ENCODE measurements around the gene SRM. TPM values are rescaled to one million over a fixed set of nuclear protein-coding genes. Genes with fewer than 3 reads are reported as not detected.
A peak's percentile ranks its signal among the peaks of the same experiment; 100 is the strongest.
"Not testable (repeated sequence)": the region's sequence is repeated elsewhere in the genome, so short reads cannot be mapped to it uniquely, and the experiment has no call there.

Gene SRM
- 100 to 1,000 TPM in 1 of 5 experiments, 10 to 100 TPM in 4; 30.9 to 116 (median 44.1) TPM for total RNA-seq
- polyA plus RNA-seq, result 100 to 1,000 TPM in 1 of 2 donors, 10 to 100 TPM in 1; 75.6 to 128 TPM
- 12.0 reads per million, percentile 39 among the genes with 10 or more reads in this experiment for total RNA-seq

GRCh38 chr1:11059968-11060830, at the start of gene SRM:
Gene SRM (minus strand): TSS chr1:11060018. CDS start chr1:11059943, 75 bp downstream.
- Histone ChIP-seq H3K27ac (ENCODE audit: low read depth, low read length) (peak within 1 kb of the TSS; percentile 85), H3K4me1 (ENCODE audit: control insufficient read depth in 2 of 2, insufficient read depth in 2 of 2, low read length in 2 of 2) (peaks cover 5 to 19% of the 10 kb centered on the region in 2 donors), H3K36me3 (ENCODE audit: control insufficient read depth in 2 of 3, insufficient read depth in 3 of 3, low read length in 3 of 3) (peaks cover under 1 to 19% (median 9%) of the 10 kb centered on the region in 3 experiments), H3K27me3 (ENCODE audit: control insufficient read depth in 2 of 2, insufficient read depth in 2 of 2, low read length in 2 of 2) (no peaks in the 10 kb centered on the region), H3K4me3 (ENCODE audit: low read length) (peak within 1 kb of the TSS; percentile 92), H3K9me3 (ENCODE audit: control insufficient read depth in 2 of 3, low read length in 3 of 3) (peaks cover 0 to 3% (median 0%) of the 10 kb centered on the region in 3 experiments)
- peaks cover 0 to 15% (median 4%) of the 10 kb centered on the region in 5 donors for H3K36me3 Mint-ChIP-seq
- intact Hi-C loops (cut with micrococcal nuclease), result loop anchor here (1.0 to 2.0 kb wide), 6 partner anchors 23 to 213 kb away; partner anchors contain the start of genes EXOSC10 (in 2 of the 2), MTOR (in 2 of the 2), TARDBP (in 2 of the 2) and UBIAD1 (in 1 of the 2)
- H3K4me1 Mint-ChIP-seq, result peaks cover 6 to 37% (median 24%) of the 10 kb centered on the region in 7 donors
- no peaks in the 10 kb centered on the region for H3K9me3 Mint-ChIP-seq
- CTCF ChIA-PET, result interaction anchor here (2.3 kb wide), 1 partner anchor 22 kb away, joined by 11 read pairs; no protein-coding TSS in a partner anchor
- ATAC-seq (peak; percentile 97), DNase-seq (peak; percentile 84 to 95 (median 91))
- H3K4me3 Mint-ChIP-seq, result peak within 1 kb of the TSS; percentile 91 to 98 (median 93)
- H3K27me3 Mint-ChIP-seq, result no peaks in the 10 kb centered on the region
- POLR2A ChIA-PET, result interaction anchor here (0.6 to 2.9 kb wide), 9 partner anchors 15 to 206 kb away, joined by 3 to 12 read pairs (median 3); partner anchors contain the start of genes EXOSC10 and TARDBP
- peak within 1 kb of the TSS; percentile 81 to 95 (median 91) for H3K27ac Mint-ChIP-seq

- no peaks in the 10 kb centered on the region for H3K9me3 Mint-ChIP-seq
- Histone ChIP-seq H3K27ac (ENCODE audit: low read depth, low read length) (no peak overlapping the region), H3K36me3 (ENCODE audit: control insufficient read depth in 2 of 3, insufficient read depth in 3 of 3, low read length in 3 of 3) (peaks cover 11 to 64% (median 14%) of the 10 kb centered on the region in 3 experiments), H3K4me3 (ENCODE audit: low read length) (no peak overlapping the region), H3K4me1 (ENCODE audit: control insufficient read depth in 2 of 2, insufficient read depth in 2 of 2, low read length in 2 of 2) (no peaks in the 10 kb centered on the region), H3K9me3 (ENCODE audit: control insufficient read depth in 2 of 3, low read length in 3 of 3) (no peaks in the 10 kb centered on the region), H3K27me3 (ENCODE audit: control insufficient read depth in 2 of 2, insufficient read depth in 2 of 2, low read length in 2 of 2) (no peaks in the 10 kb centered on the region)
- H3K27me3 Mint-ChIP-seq, result no peaks in the 10 kb centered on the region
- ATAC-seq, result no peak
- no peak overlapping the region for H3K27ac Mint-ChIP-seq
- POLR2A ChIA-PET, result no interaction called here
- no peak overlapping the region for H3K4me3 Mint-ChIP-seq
- CTCF ChIA-PET, result no interaction called here
- H3K36me3 Mint-ChIP-seq, result peaks cover 8 to 60% (median 25%) of the 10 kb centered on the region in 5 donors
- DNase-seq, result no peak
- H3K4me1 Mint-ChIP-seq, result no peaks in the 10 kb centered on the region
- intact Hi-C loops (cut with micrococcal nuclease), result no loop called here
These were observed 49.4 kb upstream of the SRM start for GRCh38 chr1:11109047-11109760.

DNA sequence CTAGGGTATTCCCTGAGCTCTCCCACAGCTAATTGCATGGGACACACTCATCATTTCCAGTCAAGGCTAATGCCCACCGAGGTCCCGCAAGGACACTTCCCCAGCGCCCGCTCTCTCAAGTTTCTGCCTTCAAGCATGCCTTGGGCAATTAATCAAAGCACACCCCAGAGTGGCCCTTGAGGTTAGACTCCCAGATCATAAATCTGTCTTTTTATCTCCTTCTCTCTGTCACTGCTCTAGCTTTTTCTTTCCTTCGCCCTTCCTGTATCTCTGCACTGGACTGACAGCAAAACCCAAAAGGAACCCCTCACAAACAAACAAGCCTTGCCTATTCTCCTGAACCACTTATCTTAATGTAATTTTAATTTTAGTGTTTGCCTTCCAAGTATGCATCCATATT, 47.8 kb upstream of the SRM start:
- H3K9me3 Mint-ChIP-seq, result no peaks in the 10 kb centered on the region
- DNase-seq (no peak), ATAC-seq (no peak)
- H3K27me3 ChIP-seq (ENCODE audit: control insufficient read depth in 2 of 2, insufficient read depth in 2 of 2, low read length in 2 of 2), result no peaks in the 10 kb centered on the region
- no peak overlapping the region for H3K27ac Mint-ChIP-seq
- no peaks in the 10 kb centered on the region for H3K4me1 ChIP-seq (ENCODE audit: control insufficient read depth in 2 of 2, insufficient read depth in 2 of 2, low read length in 2 of 2)
- no peaks in the 10 kb centered on the region for H3K4me1 Mint-ChIP-seq
- H3K4me3 ChIP-seq (ENCODE audit: low read length), result no peak overlapping the region
- no peaks in the 10 kb centered on the region for H3K27me3 Mint-ChIP-seq
- H3K4me3 Mint-ChIP-seq, result no peak overlapping the region
- peaks cover 8 to 52% (median 14%) of the 10 kb centered on the region in 3 experiments for H3K36me3 ChIP-seq (ENCODE audit: control insufficient read depth in 2 of 3, insufficient read depth in 3 of 3, low read length in 3 of 3)
- H3K9me3 ChIP-seq (ENCODE audit: control insufficient read depth in 2 of 3, low read length in 3 of 3), result no peaks in the 10 kb centered on the region
- CTCF ChIA-PET, result interaction anchor here (0.6 kb wide), 1 partner anchor 15 kb away, joined by 3 read pairs; no protein-coding TSS in a partner anchor
- no peak overlapping the region for H3K27ac ChIP-seq (ENCODE audit: low read depth, low read length)
- POLR2A ChIA-PET, result interaction anchor here (1.1 kb wide), 1 partner anchor 27 kb away, joined by 4 read pairs; no protein-coding TSS in a partner anchor
- peaks cover 4 to 48% (median 15%) of the 10 kb centered on the region in 5 donors for H3K36me3 Mint-ChIP-seq
- intact Hi-C loops (cut with micrococcal nuclease), result no loop called here

DNA sequence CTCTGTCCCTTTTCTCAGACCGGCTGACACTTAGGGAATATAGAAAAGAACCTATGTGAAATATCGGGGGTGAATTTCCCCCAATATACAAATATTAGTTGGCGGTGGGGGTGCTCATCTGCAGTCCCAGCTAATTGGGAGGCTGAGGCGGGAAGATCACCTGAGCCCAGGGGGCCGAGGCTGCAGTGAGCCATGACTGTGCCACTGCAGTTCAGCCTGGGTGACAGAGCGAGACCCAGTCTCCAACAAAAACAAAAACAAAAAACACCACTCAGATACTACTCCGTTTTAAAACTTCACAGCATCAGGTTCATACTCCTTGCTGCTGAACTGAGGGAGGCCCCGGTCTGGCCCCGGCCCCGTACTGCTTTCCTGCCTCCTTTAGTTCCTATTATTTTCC, 45.8 kb upstream of the SRM start:
- Mint-ChIP-seq H3K4me1 (peaks cover 0 to 5% (median 4%) of the 10 kb centered on the region in 7 donors), H3K9me3 (no peaks in the 10 kb centered on the region), H3K36me3 (peaks cover 0 to 37% (median 15%) of the 10 kb centered on the region in 5 donors), H3K27ac (peak overlapping the region in 1 of 9 donors; percentile 68), H3K4me3 (no peak overlapping the region), H3K27me3 (no peaks in the 10 kb centered on the region)
- ChIA-PET CTCF (no interaction called here), POLR2A (no interaction called here)
- H3K4me1 ChIP-seq (ENCODE audit: control insufficient read depth in 2 of 2, insufficient read depth in 2 of 2, low read length in 2 of 2), result no peaks in the 10 kb centered on the region
- H3K9me3 ChIP-seq (ENCODE audit: control insufficient read depth in 2 of 3, low read length in 3 of 3), result no peaks in the 10 kb centered on the region
- no peak for ATAC-seq
- H3K27ac ChIP-seq (ENCODE audit: low read depth, low read length), result no peak overlapping the region
- H3K4me3 ChIP-seq (ENCODE audit: low read length), result no peak overlapping the region
- no peaks in the 10 kb centered on the region for H3K27me3 ChIP-seq (ENCODE audit: control insufficient read depth in 2 of 2, insufficient read depth in 2 of 2, low read length in 2 of 2)
- H3K36me3 ChIP-seq (ENCODE audit: control insufficient read depth in 2 of 3, insufficient read depth in 3 of 3, low read length in 3 of 3), result peaks cover 8 to 36% (median 14%) of the 10 kb centered on the region in 3 experiments
- no peak for DNase-seq
- intact Hi-C loops (cut with micrococcal nuclease), result no loop called here

GRCh38 chr1:11101347-11101746, 41.5 kb upstream of the SRM start:
- Histone ChIP-seq H3K27me3 (ENCODE audit: control insufficient read depth in 2 of 2, insufficient read depth in 2 of 2, low read length in 2 of 2) (no peaks in the 10 kb centered on the region), H3K4me3 (ENCODE audit: low read length) (no peak overlapping the region), H3K4me1 (ENCODE audit: control insufficient read depth in 2 of 2, insufficient read depth in 2 of 2, low read length in 2 of 2) (peaks cover 3 to 4% of the 10 kb centered on the region in 2 donors), H3K9me3 (ENCODE audit: control insufficient read depth in 2 of 3, low read length in 3 of 3) (no peaks in the 10 kb centered on the region), H3K36me3 (ENCODE audit: control insufficient read depth in 2 of 3, insufficient read depth in 3 of 3, low read length in 3 of 3) (peaks cover 0 to 22% (median 2%) of the 10 kb centered on the region in 3 experiments), H3K27ac (ENCODE audit: low read depth, low read length) (no peak overlapping the region)
- ChIA-PET CTCF (no interaction called here), POLR2A (interaction anchor here (0.7 kb wide), 2 partner anchors 40 to 43 kb away, joined by 3 to 4 read pairs; no protein-coding TSS in a partner anchor)
- Mint-ChIP-seq H3K9me3 (peaks cover 0 to 1% (median 0%) of the 10 kb centered on the region in 11 donors), H3K27ac (peak overlapping the region in 4 of 9 donors; percentile 31 to 93 (median 73)), H3K4me3 (peak overlapping the region; percentile 3 to 72 (median 53)), H3K27me3 (no peaks in the 10 kb centered on the region), H3K4me1 (peaks cover 6 to 27% (median 20%) of the 10 kb centered on the region in 7 donors), H3K36me3 (peaks cover 0 to 12% (median 0%) of the 10 kb centered on the region in 5 donors)
- no peak for ATAC-seq
- no peak for DNase-seq
- intact Hi-C loops (cut with micrococcal nuclease), result no loop called here

DNA sequence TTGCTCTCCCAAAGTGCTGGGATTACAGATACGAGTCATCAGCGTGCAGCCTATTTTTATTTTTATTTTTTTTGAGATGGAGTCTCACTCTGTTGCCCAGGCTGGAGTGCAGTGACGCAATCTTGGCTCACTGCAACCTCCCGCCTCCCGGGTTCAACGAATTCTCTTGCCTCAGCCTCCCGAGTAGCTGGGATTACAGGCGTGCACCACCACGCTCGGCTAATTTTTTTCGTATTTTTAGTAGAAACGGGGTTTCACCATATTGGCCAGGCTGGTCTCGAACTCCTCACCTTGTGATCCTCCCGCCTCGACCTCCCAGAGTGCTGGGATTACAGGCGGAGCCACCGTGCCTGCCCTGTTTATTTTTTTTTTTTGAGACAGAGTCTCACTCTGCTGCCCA, 41.0 kb upstream of the SRM start:
- peaks cover 0 to 21% (median 0%) of the 10 kb centered on the region in 3 experiments for H3K36me3 ChIP-seq (ENCODE audit: control insufficient read depth in 2 of 3, insufficient read depth in 3 of 3, low read length in 3 of 3)
- peak overlapping the region in 3 of 10 donors; percentile 44 to 96 (median 95) for H3K4me3 Mint-ChIP-seq
- DNase-seq; H3K9me3 ChIP-seq (ENCODE audit: control insufficient read depth in 2 of 3, low read length in 3 of 3); CTCF ChIA-PET; H3K27me3 Mint-ChIP-seq; H3K4me3 ChIP-seq (ENCODE audit: low read length); H3K27me3 ChIP-seq (ENCODE audit: control insufficient read depth in 2 of 2, insufficient read depth in 2 of 2, low read length in 2 of 2); ATAC-seq; H3K27ac ChIP-seq (ENCODE audit: low read depth, low read length); H3K36me3 Mint-ChIP-seq; intact Hi-C loops (cut with micrococcal nuclease); H3K9me3 Mint-ChIP-seq; H3K4me1 ChIP-seq (ENCODE audit: control insufficient read depth in 2 of 2, insufficient read depth in 2 of 2, low read length in 2 of 2): not testable (repeated sequence)
- peaks cover 6 to 27% (median 20%) of the 10 kb centered on the region in 7 donors for H3K4me1 Mint-ChIP-seq
- H3K27ac Mint-ChIP-seq, result peak overlapping the region in 1 of 9 donors; percentile 93
- POLR2A ChIA-PET, result interaction anchor here (0.7 kb wide), 2 partner anchors 39 to 43 kb away, joined by 3 to 4 read pairs; no protein-coding TSS in a partner anchor
